KMS-11 (cell line): ENCODE data around the gene ARHGAP24.

Experiments used
- H2AFZ ChIP-seq: fragments of 200-600 bp; sonication (generic); 2 replicates; pipeline ENCODE4 v1.6.1; 2016; ENCODE audit warnings: antibody characterized with exemption, mixed run types, low read depth
- H3K27ac ChIP-seq: fragments of 200-600 bp; sonication (generic); 2 replicates; pipeline ENCODE4 v1.6.1; 2016; ENCODE audit warnings: mild to moderate bottlenecking, mixed run types
- H3K27me3 ChIP-seq: fragments of 200-600 bp; sonication (generic); 2 replicates; pipeline ENCODE4 v1.6.1; 2017; ENCODE audit warnings: mild to moderate bottlenecking, low read depth, mixed run types, moderate library complexity; ENCODE audit not compliant: insufficient read depth
- H3K36me3 ChIP-seq: fragments of 200-600 bp; sonication (generic); 2 replicates; pipeline ENCODE4 v1.6.1; 2017; ENCODE audit warnings: mild to moderate bottlenecking, mixed run types; ENCODE audit not compliant: insufficient read depth
- H3K4me1 ChIP-seq: fragments of 200-600 bp; sonication (generic); 2 replicates; pipeline ENCODE4 v1.6.1; 2016; ENCODE audit warnings: mild to moderate bottlenecking, low read depth, mixed run types; ENCODE audit not compliant: poor library complexity, severe bottlenecking
- H3K4me2 ChIP-seq: fragments of 200-600 bp; sonication (generic); 2 replicates; pipeline ENCODE4 v1.7.0; 2016; ENCODE audit warnings: mild to moderate bottlenecking, mixed run types
- H3K4me3 ChIP-seq: fragments of 200-600 bp; sonication (generic); IDR thresholded peaks from 2 replicates; pipeline ENCODE4 v1.6.1; 2017; ENCODE audit warnings: low read depth, low read length, mixed read lengths; ENCODE audit not compliant: insufficient read depth
- H3K79me2 ChIP-seq: fragments of 200-600 bp; sonication (generic); 2 replicates; pipeline ENCODE4 v1.6.1; 2016; ENCODE audit warnings: low read depth, mixed run types; ENCODE audit not compliant: insufficient read depth
- H3K9ac ChIP-seq: fragments of 200-600 bp; sonication (generic); 2 replicates; pipeline ENCODE4 v1.6.1; 2016; ENCODE audit warnings: mild to moderate bottlenecking, mixed run types
- H4K20me1 ChIP-seq: fragments of 200-600 bp; sonication (generic); 2 replicates; pipeline ENCODE4 v1.6.1; 2016; ENCODE audit warnings: mild to moderate bottlenecking, mixed run types; ENCODE audit not compliant: insufficient read depth
- CTCF ChIP-seq: fragments of 200-600 bp; sonication (generic); conservative IDR thresholded peaks from 2 replicates; pipeline ENCODE4 v1.6.1; 2017; ENCODE audit warnings: low read depth, mild to moderate bottlenecking, antibody characterized with exemption, low read length, moderate library complexity, mixed read lengths

The ARHGAP24 gene

GRCh38 chr4:85955620-85956292 is 480.8 kb downstream of the ARHGAP24 start:
- no peak overlapping the region for H3K27ac ChIP-seq

DNA sequence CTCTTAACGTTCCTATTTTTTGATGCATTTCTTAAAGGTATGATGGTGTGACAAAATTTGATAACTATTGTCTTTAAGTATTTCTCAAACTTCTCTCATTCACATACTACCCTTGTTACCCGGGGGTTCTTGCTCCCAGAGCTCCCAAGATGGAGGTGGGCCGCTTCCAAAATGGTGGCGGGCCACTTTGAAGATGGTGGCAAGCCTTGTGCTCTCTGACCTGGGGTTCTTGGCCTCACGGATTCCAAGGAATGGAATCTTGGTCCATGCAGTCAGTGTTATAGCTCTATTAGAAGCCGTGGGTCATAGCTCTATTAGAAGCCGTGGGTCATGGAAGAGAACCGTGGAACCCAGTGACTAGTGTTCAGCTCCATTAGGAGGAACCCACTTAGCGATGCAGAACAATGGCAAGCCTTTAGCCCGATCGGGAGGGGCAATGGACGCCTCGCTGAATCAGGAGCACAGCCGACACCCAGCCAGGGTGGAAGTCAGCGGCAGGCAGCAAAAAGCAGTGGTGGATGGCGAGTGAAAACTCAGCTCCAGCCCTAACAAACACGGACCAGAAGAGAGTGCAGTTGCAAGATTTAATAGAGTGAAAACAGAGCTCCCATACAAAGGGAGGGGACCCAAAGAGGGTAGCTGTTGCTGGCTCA is 481.5 kb downstream of the ARHGAP24 start:
- TF ChIP-seq CTCF = no peak

More at GRCh38 chr4:85955620-85956292, 480.8 kb downstream of the ARHGAP24 start:
- Histone ChIP-seq H3K4me3 (no peak overlapping the region), H3K79me2 (no peaks in the 10 kb centered on the region), H3K4me1 (no peaks in the 10 kb centered on the region), H3K9ac (no peak overlapping the region), H3K36me3 (no peaks in the 10 kb centered on the region), H3K27me3 (no peaks in the 10 kb centered on the region), H4K20me1 (no peaks in the 10 kb centered on the region), H3K4me2 (no peak overlapping the region), H2AFZ (no peak overlapping the region)
- TF ChIP-seq CTCF = no peak

DNA sequence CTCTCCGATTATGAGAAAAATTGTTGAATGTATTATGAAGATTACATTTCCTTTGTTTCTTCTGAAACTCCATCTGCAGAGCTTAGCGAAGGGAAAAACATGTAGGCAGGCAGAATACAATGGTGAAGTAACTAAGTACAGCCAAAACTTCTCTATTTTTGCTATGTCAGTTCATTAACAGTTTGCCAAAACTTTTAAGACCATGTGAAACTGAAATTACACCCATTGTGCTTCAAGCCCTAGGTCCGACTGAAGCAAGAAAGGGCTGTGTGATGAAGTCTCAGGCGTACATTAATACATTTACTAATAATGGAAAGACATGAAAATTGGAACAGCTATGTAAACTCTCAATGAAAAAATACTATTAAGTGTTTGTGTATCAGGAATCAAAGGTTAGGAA is 486.9 kb downstream of the ARHGAP24 start:
- H3K27me3 ChIP-seq = no peaks in the 10 kb centered on the region
- H3K4me1 ChIP-seq = no peaks in the 10 kb centered on the region
- H3K9ac ChIP-seq = no peak overlapping the region
- H3K4me3 ChIP-seq = no peak overlapping the region
- no peak overlapping the region for H3K4me2 ChIP-seq
- no peak overlapping the region for H3K27ac ChIP-seq
- H3K79me2 ChIP-seq = no peaks in the 10 kb centered on the region
- H2AFZ ChIP-seq = no peak overlapping the region
- no peak for TF ChIP-seq CTCF
- H3K36me3 ChIP-seq = no peaks in the 10 kb centered on the region
- H4K20me1 ChIP-seq = no peaks in the 10 kb centered on the region

More for the DNA sequence above, 481.5 kb downstream of the ARHGAP24 start:
- H2AFZ ChIP-seq = no peak overlapping the region
- no peak overlapping the region for H3K9ac ChIP-seq
- H3K36me3 ChIP-seq = no peaks in the 10 kb centered on the region
- H3K4me2 ChIP-seq = no peak overlapping the region
- no peaks in the 10 kb centered on the region for H4K20me1 ChIP-seq
- no peaks in the 10 kb centered on the region for H3K27me3 ChIP-seq
- H3K27ac ChIP-seq = no peak overlapping the region
- H3K79me2 ChIP-seq = no peaks in the 10 kb centered on the region
- no peaks in the 10 kb centered on the region for H3K4me1 ChIP-seq
- no peak overlapping the region for H3K4me3 ChIP-seq

- Histone ChIP-seq H4K20me1 (no peaks in the 10 kb centered on the region), H3K27ac (no peak overlapping the region), H3K27me3 (no peaks in the 10 kb centered on the region), H3K4me3 (no peak overlapping the region), H3K4me1 (no peaks in the 10 kb centered on the region), H3K36me3 (no peaks in the 10 kb centered on the region), H2AFZ (no peak overlapping the region), H3K4me2 (no peak overlapping the region), H3K9ac (no peak overlapping the region), H3K79me2 (no peaks in the 10 kb centered on the region)
- TF ChIP-seq CTCF = no peak
Observed at GRCh38 chr4:85963231-85963630, 488.3 kb downstream of the ARHGAP24 start.
